ENCODE measurements around the gene TANC1. TPM values are rescaled to one million over a fixed set of nuclear protein-coding genes. Genes with fewer than 3 reads are reported as not detected.

The TANC1 gene
- polyA plus RNA-seq, 2 of the 4 experiments (the other 2 are of a cell fraction) = 9.2 to 21.2 TPM

GRCh38 chr2:159229476-159230144 is 261.2 kb downstream of the TANC1 start:
- TF ChIP-seq HOXA7 (CRISPR knock-in tag; IDR thresholded peaks at IDR 0.05) (no peak), ESRRA (IDR thresholded peaks at IDR 0.05; ENCODE audit: borderline replicate concordance, low read length) (no peak), ZC3H11A (IDR thresholded peaks at IDR 0.05) (no peak), CEBPB (IDR thresholded peaks at IDR 0.05) (no peak), NFE2L2 (conservative IDR thresholded peaks at IDR 0.05; ENCODE audit: low read length) (no peak), MAFK (IDR thresholded peaks at IDR 0.05; ENCODE audit: partially characterized antibody) (no peak), FOXS1 (CRISPR knock-in tag; IDR thresholded peaks at IDR 0.05) (no peak), JUNB (IDR thresholded peaks at IDR 0.05) (no peak), HEYL (CRISPR knock-in tag; IDR thresholded peaks at IDR 0.05) (no peak), PHF8 (IDR thresholded peaks at IDR 0.05; ENCODE audit: borderline replicate concordance, low read depth) (no peak), SMC3 (IDR thresholded peaks at IDR 0.05) (no peak), E2F6 (IDR thresholded peaks at IDR 0.05; ENCODE audit: borderline replicate concordance, low read depth) (no peak), POLR2AphosphoS2 (conservative IDR thresholded peaks at IDR 0.05; ENCODE audit: low read length) (no peak), FOSB (CRISPR knock-in tag; IDR thresholded peaks at IDR 0.05) (no peak), EP300 (IDR thresholded peaks at IDR 0.05) (no peak)
- POLR2A ChIA-PET = no interaction called here
- ATAC-seq (no peak), DNase-seq (ENCODE audit: low read depth in 1 of 2, low spot score in 1 of 2) (no peak), FAIRE-seq (no peak)
- no peak overlapping the region for H3K27ac ChIP-seq
- no peak overlapping the region for H3K4me3 ChIP-seq
- no peak overlapping the region for H3K4me2 ChIP-seq
- CTCF ChIA-PET = interaction anchor here (0.6 to 1.3 kb wide), 2 partner anchors 10 to 44 kb away, joined by 3 read pairs; no protein-coding TSS in a partner anchor
- peaks cover 8% of the 10 kb centered on the region for H3K4me1 ChIP-seq
- WGBS (ENCODE audit: missing lambda C conversion rate) = 88% methylated on average over 14 of the region's 15 CpGs
- no peaks in the 10 kb centered on the region for H3K9me3 ChIP-seq

GRCh38 chr2:159230145-159230877 is 261.9 kb downstream of the TANC1 start:
- H3K4me1 ChIP-seq = peaks cover 8% of the 10 kb centered on the region
- ATAC-seq (no peak), FAIRE-seq (no peak), DNase-seq (ENCODE audit: low read depth in 1 of 2, low spot score in 1 of 2) (no peak)
- no peaks in the 10 kb centered on the region for H3K9me3 ChIP-seq
- TF ChIP-seq BHLHE40 (IDR thresholded peaks at IDR 0.05; ENCODE audit: low read depth, low read length) = no peak
- TF ChIP-seq E2F6 (IDR thresholded peaks at IDR 0.05; ENCODE audit: borderline replicate concordance, low read depth) = no peak
- TF ChIP-seq USF2 (IDR thresholded peaks at IDR 0.05) = no peak
- TF ChIP-seq MAX (IDR thresholded peaks at IDR 0.05) = no peak
- no peak for TF ChIP-seq HDAC2 (IDR thresholded peaks at IDR 0.05)
- TF ChIP-seq MAFK (IDR thresholded peaks at IDR 0.05; ENCODE audit: partially characterized antibody) = no peak
- H3K4me2 ChIP-seq = no peak overlapping the region
- POLR2A ChIA-PET = no interaction called here
- H3K27ac ChIP-seq = no peak overlapping the region
- CTCF ChIA-PET = interaction anchor here (1.3 kb wide), 1 partner anchor 10 kb away, joined by 3 read pairs; no protein-coding TSS in a partner anchor
- H3K4me3 ChIP-seq = no peak overlapping the region
- WGBS (ENCODE audit: missing lambda C conversion rate) = 91% methylated on average over 18 of the region's 19 CpGs

- H3K27ac ChIP-seq = no peak overlapping the region
- no peaks in the 10 kb centered on the region for H3K9me3 ChIP-seq
- 33% methylated on average over 3 of the region's 3 CpGs for WGBS (ENCODE audit: missing lambda C conversion rate)
- POLR2A ChIA-PET = no interaction called here
- no peak for FAIRE-seq
- no peaks in the 10 kb centered on the region for H3K4me1 ChIP-seq
- CTCF ChIA-PET = no interaction called here
- H3K4me2 ChIP-seq = no peak overlapping the region
- no peak for DNase-seq (ENCODE audit: low read depth in 1 of 2, low spot score in 1 of 2)
- no peak for TF ChIP-seq CBX2 (IDR thresholded peaks at IDR 0.05; ENCODE audit: borderline replicate concordance, low read depth)
- no peak overlapping the region for H3K4me3 ChIP-seq
- ATAC-seq = no peak
Observed at GRCh38 chr2:159232456-159233170, 264.2 kb downstream of the TANC1 start.

All from A549 (cell line).